PC-3 (cell line): ENCODE data around the gene GPRIN3. TPM values are rescaled to one million over a fixed set of nuclear protein-coding genes. Genes with fewer than 3 reads are reported as not detected.

Experiments used
- ATAC-seq: fragments of 200-7000 bp; cut with Tn5 transposase; 2 replicates; pipeline ENCODE4 v1.9.1; 2020; ENCODE audit warnings: mild to moderate bottlenecking, moderate library complexity
- BruUV-seq: library from RNA; stranded (reverse); fragments of 400-500 nt; replicated peaks from 2 replicates; lab custom pipeline; 2021; lab: Mats Ljungman, UMichigan
- CTCF ChIA-PET: fragments of 300-600 bp; sonication (Branson Sonifier 250); formaldehyde crosslinking; loops from one replicate; lab custom pipeline; 2022; ENCODE audit warnings: antibody characterized with exemption; lab: Charles Lee
- POLR2A ChIA-PET: fragments of 300-600 bp; sonication (Branson Sonifier 250); formaldehyde crosslinking; loops from one replicate; lab custom pipeline; 2022; ENCODE audit warnings: antibody characterized with exemption; ENCODE audit not compliant: unreplicated experiment; lab: Charles Lee
- DNase-seq: peaks from one replicate; pipeline ENCODE4 v3.0.0-alpha.2; 2015
- H2AFZ ChIP-seq: fragments of 300-600 bp; sonication (generic); 2 replicates; pipeline ENCODE4 v1.6.0; 2016; ENCODE audit warnings: antibody characterized with exemption, low read length
- H3F3A ChIP-seq: fragments of 300-600 bp; sonication (generic); one replicate; pipeline ENCODE4 v1.6.0; 2017; ENCODE audit warnings: antibody characterized with exemption, low read length, control low read depth, mild to moderate bottlenecking; ENCODE audit not compliant: unreplicated experiment
- H3K27ac ChIP-seq: fragments of 300-600 bp; sonication (generic); 2 replicates; pipeline ENCODE4 v1.5.1; 2016; ENCODE audit warnings: mild to moderate bottlenecking, low read length
- H3K27me3 ChIP-seq: fragments of 300-600 bp; sonication (generic); 2 replicates; pipeline ENCODE4 v1.6.1; 2016; ENCODE audit warnings: low read length, mixed read lengths
- H3K36me3 ChIP-seq: fragments of 300-600 bp; sonication (generic); 2 replicates; pipeline ENCODE4 v1.6.1; 2016; ENCODE audit warnings: low read depth, mixed run types, low read length, mixed read lengths
- H3K4me1 ChIP-seq: fragments of 300-600 bp; sonication (generic); 2 replicates; pipeline ENCODE4 v1.5.1; 2016; ENCODE audit warnings: low read length; ENCODE audit not compliant: insufficient read depth
- H3K4me2 ChIP-seq: fragments of 300-600 bp; sonication (generic); 2 replicates; pipeline ENCODE4 v1.6.0; 2016; ENCODE audit warnings: low read length
- H3K4me3 ChIP-seq: fragments of 300-600 bp; sonication (generic); 2 replicates; pipeline ENCODE4 v1.5.1; 2016; ENCODE audit warnings: mild to moderate bottlenecking, low read length, mixed read lengths
- H3K79me2 ChIP-seq: fragments of 300-600 bp; sonication (generic); 2 replicates; pipeline ENCODE4 v1.6.1; 2017; ENCODE audit warnings: low read length, mixed read lengths
- H3K9ac ChIP-seq: fragments of 300-600 bp; sonication (generic); 2 replicates; pipeline ENCODE4 v1.6.0; 2016; ENCODE audit warnings: mild to moderate bottlenecking, low read length
- H3K9me2 ChIP-seq: fragments of 300-600 bp; sonication (generic); replicated peaks from 2 replicates; pipeline ENCODE4 v1.6.1; 2016; ENCODE audit warnings: mixed run types, low read length, mixed read lengths
- H3K9me3 ChIP-seq: fragments of 300-600 bp; sonication (generic); 2 replicates; pipeline ENCODE4 v1.6.1; 2016; ENCODE audit warnings: low read length, mixed read lengths
- H4K20me1 ChIP-seq: fragments of 300-600 bp; sonication (generic); 2 replicates; pipeline ENCODE4 v1.6.1; 2016; ENCODE audit warnings: low read length, mixed read lengths
- CTCF ChIP-seq: fragments of 300-600 bp; sonication (generic); conservative IDR thresholded peaks from 2 replicates; pipeline ENCODE4 v1.5.1; 2017; ENCODE audit warnings: antibody characterized with exemption, low read depth, mild to moderate bottlenecking, low read length
- EZH2 ChIP-seq: fragments of 300-600 bp; sonication (generic); IDR thresholded peaks from one replicate; pipeline ENCODE4 v1.6.1; 2017; ENCODE audit warnings: antibody characterized with exemption, mild to moderate bottlenecking, low read length; ENCODE audit not compliant: unreplicated experiment
- EZH2phosphoT487 ChIP-seq: fragments of 300-600 bp; sonication (generic); IDR thresholded peaks from 2 replicates; pipeline ENCODE4 v1.6.1; 2018; ENCODE audit warnings: mild to moderate bottlenecking, antibody characterized with exemption, low read length, borderline replicate concordance
- intact Hi-C: fragments of 100-400 bp; cut with micrococcal nuclease; formaldehyde crosslinking; loops from 2 replicates; pipeline ENCODE4 v1.9.0; 2023
- total RNA-seq: library from RNA; depleted of rRNA; stranded (reverse); fragments of >200 nt; gene quantifications from 2 replicates; pipeline ENCODE4 v1.2.3, GENCODE V29; 2014

Gene GPRIN3
- total RNA-seq, 1 experiment from 2014 or later: not detected

GRCh38 chr4:89300060-89300459 is 7.5 kb downstream of the GPRIN3 start:
- no peaks in the 10 kb centered on the region for H3K79me2 ChIP-seq
- peaks cover 63% of the 10 kb centered on the region for H3K27me3 ChIP-seq
- ATAC-seq: no peak
- no peaks in the 10 kb centered on the region for H3F3A ChIP-seq
- BruUV-seq: no TSS peak
- no peaks in the 10 kb centered on the region for H3K36me3 ChIP-seq
- intact Hi-C loops: no loop called here
- ChIA-PET POLR2A (no interaction called here), CTCF (no interaction called here)
- H3K4me3 ChIP-seq: no peak overlapping the region
- H3K9me3 ChIP-seq: no peaks in the 10 kb centered on the region
- H3K27ac ChIP-seq: no peak overlapping the region
- H3K4me2 ChIP-seq: no peak overlapping the region
- no peak overlapping the region for H3K9ac ChIP-seq
- no peaks in the 10 kb centered on the region for H4K20me1 ChIP-seq
- H3K4me1 ChIP-seq: no peaks in the 10 kb centered on the region
- H2AFZ ChIP-seq: no peak overlapping the region
- H3K9me2 ChIP-seq: no peaks in the 10 kb centered on the region
- no peak for DNase-seq
- no peak for TF ChIP-seq EZH2
- TF ChIP-seq EZH2phosphoT487: no peak
- TF ChIP-seq CTCF: no peak

- intact Hi-C loops: no loop called here
- H3K4me2 ChIP-seq: no peak overlapping the region
- H3K27me3 ChIP-seq: peaks cover 67% of the 10 kb centered on the region
- H3K9ac ChIP-seq: no peak overlapping the region
- H3F3A ChIP-seq: no peaks in the 10 kb centered on the region
- ATAC-seq (no peak), DNase-seq (no peak)
- H4K20me1 ChIP-seq: no peaks in the 10 kb centered on the region
- H3K79me2 ChIP-seq: no peaks in the 10 kb centered on the region
- no peak overlapping the region for H3K27ac ChIP-seq
- H2AFZ ChIP-seq: no peak overlapping the region
- POLR2A ChIA-PET: no interaction called here
- H3K4me3 ChIP-seq: no peak overlapping the region
- H3K9me2 ChIP-seq: no peaks in the 10 kb centered on the region
- H3K9me3 ChIP-seq: no peaks in the 10 kb centered on the region
- BruUV-seq: no TSS peak
- H3K4me1 ChIP-seq: no peaks in the 10 kb centered on the region
- H3K36me3 ChIP-seq: no peaks in the 10 kb centered on the region
- CTCF ChIA-PET: no interaction called here
- TF ChIP-seq EZH2phosphoT487 (no peak), EZH2 (no peak), CTCF (no peak)
Observed at GRCh38 chr4:89299153-89299791, 8.3 kb downstream of the GPRIN3 start.

GRCh38 chr4:89298788-89299152 is 8.8 kb downstream of the GPRIN3 start:
- ChIA-PET POLR2A (no interaction called here), CTCF (interaction anchor here (0.6 kb wide), 1 partner anchor 104 kb away, joined by 3 read pairs; no protein-coding TSS in a partner anchor)
- TF ChIP-seq EZH2: no peak
- no peak for TF ChIP-seq CTCF
- TF ChIP-seq EZH2phosphoT487: no peak
- Histone ChIP-seq H3K36me3 (no peaks in the 10 kb centered on the region), H3K4me3 (no peak overlapping the region), H3K4me1 (no peaks in the 10 kb centered on the region), H3K4me2 (no peak overlapping the region), H3K27ac (no peak overlapping the region), H3K9ac (no peak overlapping the region), H2AFZ (no peak overlapping the region), H3F3A (no peaks in the 10 kb centered on the region), H3K9me2 (no peaks in the 10 kb centered on the region), H3K27me3 (peaks cover 68% of the 10 kb centered on the region), H4K20me1 (no peaks in the 10 kb centered on the region), H3K9me3 (no peaks in the 10 kb centered on the region), H3K79me2 (no peaks in the 10 kb centered on the region)
- intact Hi-C loops: no loop called here
- no peak for ATAC-seq
- DNase-seq: peak; percentile 9
- BruUV-seq: no TSS peak
